SK-N-SH treated with all-trans-retinoic acid at 6 μM for 48 hours (cell line): ENCODE results near the gene ZNF385C.

Experiments
- ATAC-seq: fragments of 200-7000 bp; cut with Tn5 transposase; 3 replicates; pipeline ENCODE4 v1.9.1; 2020; ENCODE audit warnings: mild to moderate bottlenecking, moderate library complexity
- ARNTL ChIP-seq: fragments of 450-650 bp; formaldehyde crosslinking; IDR thresholded peaks from 2 replicates; pipeline ENCODE4 v1.5.0; 2020; ENCODE audit warnings: low read depth, mild to moderate bottlenecking, moderate library complexity, borderline replicate concordance
- BACH2 ChIP-seq: fragments of 250-450 bp; sonication (Bioruptor Pico); IDR thresholded peaks from 2 replicates; pipeline ENCODE4 v1.9.0; 2021; ENCODE audit warnings: mild to moderate bottlenecking, borderline replicate concordance
- CREB5 ChIP-seq: fragments of 250-450 bp; sonication (Bioruptor Pico); IDR thresholded peaks from 2 replicates; pipeline ENCODE4 v1.5.1; 2020; ENCODE audit warnings: low read depth, mild to moderate bottlenecking, moderate library complexity
- CSDC2 ChIP-seq: fragments of 250-450 bp; sonication (Bioruptor Pico); IDR thresholded peaks from 2 replicates; pipeline ENCODE4 v1.5.0; 2020; ENCODE audit warnings: mild to moderate bottlenecking, moderate library complexity
- CSRNP3 ChIP-seq: fragments of 250-450 bp; sonication (Bioruptor Pico); IDR thresholded peaks from 2 replicates; pipeline ENCODE4 v1.5.1; 2021; ENCODE audit warnings: mild to moderate bottlenecking, moderate library complexity
- ESRRG ChIP-seq: fragments of 250-450 bp; sonication (Bioruptor Pico); IDR thresholded peaks from 2 replicates; pipeline ENCODE4 v1.6.1; 2021; ENCODE audit warnings: mild to moderate bottlenecking
- GLIS3 ChIP-seq: fragments of 250-450 bp; sonication (Bioruptor Pico); IDR thresholded peaks from 2 replicates; pipeline ENCODE4 v1.5.0; 2020; ENCODE audit warnings: mild to moderate bottlenecking, moderate library complexity
- ISL1 ChIP-seq: fragments of 250-450 bp; sonication (Bioruptor Pico); IDR thresholded peaks from 2 replicates; pipeline ENCODE4 v2.1.2; 2022; ENCODE audit warnings: mild to moderate bottlenecking, moderate library complexity
- OSR1 ChIP-seq: fragments of 250-450 bp; sonication (Bioruptor Pico); IDR thresholded peaks from 2 replicates; pipeline ENCODE4 v1.8.0; 2022; ENCODE audit warnings: moderate library complexity, mild to moderate bottlenecking, inconsistent platforms
- PPARA ChIP-seq: fragments of 250-450 bp; sonication (Bioruptor Pico); IDR thresholded peaks from 2 replicates; pipeline ENCODE4 v1.5.0; 2020; ENCODE audit warnings: mild to moderate bottlenecking, borderline replicate concordance
- RARB ChIP-seq: fragments of 250-450 bp; sonication (Bioruptor Pico); IDR thresholded peaks from 2 replicates; pipeline ENCODE4 v1.8.0; 2021; ENCODE audit warnings: mild to moderate bottlenecking, moderate library complexity
- SNAI2 ChIP-seq: fragments of 250-450 bp; sonication (Bioruptor Pico); IDR thresholded peaks from 2 replicates; pipeline ENCODE4 v1.5.0; 2020; ENCODE audit warnings: mild to moderate bottlenecking, moderate library complexity
- TCF4 ChIP-seq: fragments of 250-450 bp; sonication (Bioruptor Pico); IDR thresholded peaks from 2 replicates; pipeline ENCODE4 v1.8.0; 2021; ENCODE audit warnings: mild to moderate bottlenecking, moderate library complexity, borderline replicate concordance
- TOX ChIP-seq: fragments of 250-450 bp; sonication (Bioruptor Pico); IDR thresholded peaks from 2 replicates; pipeline ENCODE4 v1.8.0; 2021; ENCODE audit warnings: mild to moderate bottlenecking, moderate library complexity, borderline replicate concordance
- TSHZ2 ChIP-seq: fragments of 250-450 bp; sonication (Bioruptor Pico); IDR thresholded peaks from 2 replicates; pipeline ENCODE4 v1.5.0; 2020; ENCODE audit warnings: mild to moderate bottlenecking, moderate library complexity
- ZC3H10 ChIP-seq: fragments of 250-450 bp; sonication (Bioruptor Pico); IDR thresholded peaks from 2 replicates; pipeline ENCODE4 v1.5.1; 2021; ENCODE audit warnings: mild to moderate bottlenecking, moderate library complexity
- ZFP3 ChIP-seq: fragments of 250-450 bp; sonication (Bioruptor Pico); IDR thresholded peaks from 2 replicates; pipeline ENCODE4 v1.5.0; 2020; ENCODE audit warnings: mild to moderate bottlenecking, moderate library complexity
- ZFP30 ChIP-seq: fragments of 450-650 bp; formaldehyde crosslinking; IDR thresholded peaks from 2 replicates; pipeline ENCODE4 v1.5.0; 2022; ENCODE audit warnings: mild to moderate bottlenecking, moderate library complexity
- ZNF565 ChIP-seq: fragments of 450-650 bp; formaldehyde crosslinking; conservative IDR thresholded peaks from 2 replicates; pipeline ENCODE4 v1.5.0; 2020; ENCODE audit warnings: low read depth, mild to moderate bottlenecking, moderate library complexity
- ZNF70 ChIP-seq: fragments of 450-650 bp; formaldehyde crosslinking; IDR thresholded peaks from 2 replicates; pipeline ENCODE4 v1.5.0; 2020; ENCODE audit warnings: mild to moderate bottlenecking, moderate library complexity
- ZNF8 ChIP-seq: fragments of 450-650 bp; formaldehyde crosslinking; IDR thresholded peaks from 2 replicates; pipeline ENCODE4 v1.5.0; 2020; ENCODE audit warnings: mild to moderate bottlenecking, moderate library complexity

The ZNF385C gene

GRCh38 chr17:42005166-42005565 lies 93.1 kb downstream of the ZNF385C start (continued):
- no peak for TF ChIP-seq CREB5 (CRISPR knock-in tag)
- TF ChIP-seq ZNF70 (CRISPR knock-in tag) = no peak
- TF ChIP-seq OSR1 (CRISPR knock-in tag) = no peak
- TF ChIP-seq ZFP3 = no peak
- no peak for TF ChIP-seq ESRRG (CRISPR knock-in tag)
- TF ChIP-seq, all 23 proteins: peak for 0

- TF ChIP-seq PPARA (CRISPR knock-in tag) = no peak
- TF ChIP-seq ZNF565 (CRISPR knock-in tag) = no peak
- TF ChIP-seq ZFP3 = no peak
- no peak for TF ChIP-seq ZC3H10 (CRISPR knock-in tag)
- no peak for TF ChIP-seq TCF4 (CRISPR knock-in tag)
- no peak for TF ChIP-seq CSDC2 (CRISPR knock-in tag)
- no peak for TF ChIP-seq BACH2 (CRISPR knock-in tag)
- no peak for TF ChIP-seq ZNF70 (CRISPR knock-in tag)
- TF ChIP-seq TSHZ2 (CRISPR knock-in tag) = no peak
- TF ChIP-seq ISL1 (CRISPR knock-in tag) = no peak
- no peak for TF ChIP-seq SNAI2
- ATAC-seq = no peak; the same call in 2 of the 3 replicates
Observed at GRCh38 chr17:42002792-42003301, 95.4 kb downstream of the ZNF385C start.

GRCh38 chr17:42002175-42002791 lies 96.0 kb downstream of the ZNF385C start:
- no peak for ATAC-seq
- TF ChIP-seq RARB (CRISPR knock-in tag) (no peak), OSR1 (CRISPR knock-in tag) (no peak), ZNF8 (CRISPR knock-in tag) (no peak), SNAI2 (no peak), ZFP30 (CRISPR knock-in tag) (no peak), TOX (no peak), ZFP3 (no peak), ZNF70 (CRISPR knock-in tag) (no peak), GLIS3 (CRISPR knock-in tag) (no peak), ZNF565 (CRISPR knock-in tag) (no peak), BACH2 (CRISPR knock-in tag) (no peak), PPARA (CRISPR knock-in tag) (no peak), ARNTL (CRISPR knock-in tag) (no peak), CSRNP3 (CRISPR knock-in tag) (no peak), TSHZ2 (CRISPR knock-in tag) (no peak)
- TF ChIP-seq, all 23 proteins: peak for 0
